HEK293 (cell line): ENCODE results near the gene AADACL2.

ENCODE experiments used
- CTCF ChIA-PET: fragments of 350-600 bp; formaldehyde crosslinking; extraction: SDS; loops from one replicate; lab custom pipeline; 2021; ENCODE audit warnings: antibody characterized with exemption; lab: Yijun Ruan, JAX
- POLR2A ChIA-PET: fragments of 300-600 bp; formaldehyde crosslinking; extraction: SDS; loops from one replicate; lab custom pipeline; 2020; ENCODE audit warnings: antibody characterized with exemption, inconsistent platforms; lab: Yijun Ruan, JAX
- H3K27ac ChIP-seq: fragments of 200-500 bp; sonication (Bioruptor generic); 2 replicates; pipeline ENCODE4 v1.5.1; 2014; ENCODE audit warnings: low read depth, low read length, control low read depth, inconsistent platforms; ENCODE audit errors: extremely low read depth
- H3K36me3 ChIP-seq, 2 experiments: fragments of 200-500 bp in 1 of 2; sonication (Bioruptor generic) in 1 of 2; 1 replicate in 1 of 2; 2 replicates in 1 of 2; pipeline ENCODE4 v1.5.1; 2014 to 2017; ENCODE audit warnings: inconsistent platforms in 2 of 2, low read length in 2 of 2; ENCODE audit not compliant: control insufficient read depth in 2 of 2, insufficient read depth in 1 of 2
- H3K4me1 ChIP-seq: fragments of 200-500 bp; sonication (Bioruptor generic); 2 replicates; pipeline ENCODE4 v1.5.1; 2014; ENCODE audit warnings: mild to moderate bottlenecking, low read length, inconsistent platforms; ENCODE audit not compliant: control insufficient read depth, insufficient read depth
- H3K4me3 ChIP-seq: 2 replicates; pipeline ENCODE4 v1.5.1; 2011; ENCODE audit warnings: low read depth, mild to moderate bottlenecking, control low read depth, low read length, moderate library complexity
- H3K9me3 ChIP-seq: fragments of 200-500 bp; sonication (Bioruptor generic); 2 replicates; pipeline ENCODE4 v1.5.1; 2014; ENCODE audit warnings: low read depth, low read length, inconsistent platforms; ENCODE audit not compliant: control insufficient read depth, insufficient read depth
- AEBP2 ChIP-seq: fragments of 450-650 bp; formaldehyde crosslinking; IDR thresholded peaks from 2 replicates; pipeline ENCODE4 v1.5.1; 2016; ENCODE audit warnings: missing biosample characterization, missing genetic modification characterization, borderline replicate concordance
- ELK4 ChIP-seq: IDR thresholded peaks from 2 replicates; pipeline ENCODE4 v1.6.1; 2011; ENCODE audit warnings: mild to moderate bottlenecking, low read depth, low read length, borderline replicate concordance
- HOXA7 ChIP-seq: sonication (generic); formaldehyde crosslinking; IDR thresholded peaks from 2 replicates; pipeline ENCODE4 v1.8.1; 2022; ENCODE audit warnings: missing genetic modification reagents, borderline replicate concordance
- KLF10 ChIP-seq: fragments of 450-650 bp; IDR thresholded peaks from 2 replicates; pipeline ENCODE4 v1.5.1; 2018; ENCODE audit warnings: missing biosample characterization, mild to moderate bottlenecking, missing genetic modification characterization
- MEIS1 ChIP-seq: sonication (generic); formaldehyde crosslinking; IDR thresholded peaks from 2 replicates; pipeline ENCODE4 v1.8.1; 2022; ENCODE audit warnings: missing genetic modification reagents, mild to moderate bottlenecking, borderline replicate concordance
- REPIN1 ChIP-seq: fragments of 450-650 bp; formaldehyde crosslinking; IDR thresholded peaks from 2 replicates; pipeline ENCODE4 v1.5.1; 2017; ENCODE audit warnings: missing biosample characterization, missing genetic modification characterization, low read depth
- REST ChIP-seq: fragments of 450-650 bp; formaldehyde crosslinking; IDR thresholded peaks from 2 replicates; pipeline ENCODE4 v1.5.1; 2016; ENCODE audit warnings: missing biosample characterization, missing genetic modification characterization
- TCF7L2 ChIP-seq: IDR thresholded peaks from 2 replicates; pipeline ENCODE4 v1.6.1; 2011; ENCODE audit warnings: low read depth, mild to moderate bottlenecking, inconsistent platforms, low read length, moderate library complexity, borderline replicate concordance
- WT1 ChIP-seq: fragments of 450-650 bp; formaldehyde crosslinking; IDR thresholded peaks from 2 replicates; pipeline ENCODE4 v1.5.1; 2016; ENCODE audit warnings: missing biosample characterization, missing genetic modification characterization
- ZBTB21 ChIP-seq: fragments of 450-650 bp; formaldehyde crosslinking; IDR thresholded peaks from 2 replicates; pipeline ENCODE4 v1.5.1; 2017; ENCODE audit warnings: missing biosample characterization, missing genetic modification characterization
- ZBTB26 ChIP-seq: fragments of 450-650 bp; formaldehyde crosslinking; optimal IDR thresholded peaks from 2 replicates; pipeline ENCODE3; 2016; ENCODE audit warnings: missing biosample characterization, mild to moderate bottlenecking, missing genetic modification characterization
- ZBTB48 ChIP-seq: fragments of 450-650 bp; formaldehyde crosslinking; IDR thresholded peaks from 2 replicates; pipeline ENCODE4 v1.5.1; 2016; ENCODE audit warnings: missing biosample characterization, missing genetic modification characterization
- ZBTB6 ChIP-seq: fragments of 450-650 bp; formaldehyde crosslinking; IDR thresholded peaks from 2 replicates; pipeline ENCODE4 v1.5.1; 2017; ENCODE audit warnings: missing biosample characterization, missing genetic modification characterization
- ZIC2 ChIP-seq: fragments of 450-650 bp; formaldehyde crosslinking; IDR thresholded peaks from 2 replicates; pipeline ENCODE4 v1.5.1; 2016; ENCODE audit warnings: missing biosample characterization, missing genetic modification characterization
- ZNF112 ChIP-seq: fragments of 450-650 bp; formaldehyde crosslinking; IDR thresholded peaks from 2 replicates; pipeline ENCODE4 v1.5.0; 2017; ENCODE audit warnings: missing biosample characterization, missing genetic modification characterization
- ZNF132 ChIP-seq: fragments of 450-650 bp; formaldehyde crosslinking; IDR thresholded peaks from 2 replicates; pipeline ENCODE4 v1.5.1; 2017; ENCODE audit warnings: missing biosample characterization, missing genetic modification characterization, borderline replicate concordance
- ZNF23 ChIP-seq: fragments of 450-650 bp; formaldehyde crosslinking; IDR thresholded peaks from 2 replicates; pipeline ENCODE4 v1.5.1; 2016; ENCODE audit warnings: missing biosample characterization, missing genetic modification characterization, borderline replicate concordance
- ZNF391 ChIP-seq: fragments of 450-650 bp; formaldehyde crosslinking; IDR thresholded peaks from 2 replicates; pipeline ENCODE4 v1.5.1; 2016; ENCODE audit warnings: low read depth, missing biosample characterization, missing genetic modification characterization, borderline replicate concordance
- ZNF544 ChIP-seq: fragments of 450-650 bp; formaldehyde crosslinking; IDR thresholded peaks from 2 replicates; pipeline ENCODE4 v1.5.0; 2017; ENCODE audit warnings: missing biosample characterization, missing genetic modification characterization
- ZNF768 ChIP-seq: fragments of 450-650 bp; formaldehyde crosslinking; IDR thresholded peaks from 2 replicates; pipeline ENCODE4 v1.5.1; 2018; ENCODE audit warnings: missing biosample characterization, mild to moderate bottlenecking, missing genetic modification characterization
- ZNF791 ChIP-seq: fragments of 450-650 bp; formaldehyde crosslinking; IDR thresholded peaks from 2 replicates; pipeline ENCODE4 v1.5.1; 2016; ENCODE audit warnings: missing biosample characterization, missing genetic modification characterization
- ZSCAN18 ChIP-seq: fragments of 450-650 bp; formaldehyde crosslinking; IDR thresholded peaks from 2 replicates; pipeline ENCODE4 v1.5.1; 2016; ENCODE audit warnings: missing biosample characterization, missing genetic modification characterization

The AADACL2 gene

GRCh38 chr3:151774235-151774634 lies 40.5 kb downstream of the AADACL2 start:
- no peak overlapping the region for H3K27ac ChIP-seq
- POLR2A ChIA-PET = no interaction called here
- no peaks in the 10 kb centered on the region for H3K9me3 ChIP-seq
- TF ChIP-seq MEIS1 = no peak
- no peak for TF ChIP-seq ZNF112 (tag by site-specific recombination)
- TF ChIP-seq, all 188 proteins: peak for 0
- CTCF ChIA-PET = no interaction called here
- H3K4me3 ChIP-seq = no peak overlapping the region
- no peaks in the 10 kb centered on the region for H3K4me1 ChIP-seq
- H3K36me3 ChIP-seq = no peaks in the 10 kb centered on the region

GRCh38 chr3:151774910-151775309 lies 41.2 kb downstream of the AADACL2 start:
- ChIA-PET CTCF (no interaction called here), POLR2A (no interaction called here)
- H3K36me3 ChIP-seq = no peaks in the 10 kb centered on the region
- no peaks in the 10 kb centered on the region for H3K9me3 ChIP-seq
- no peak overlapping the region for H3K4me3 ChIP-seq
- TF ChIP-seq ZBTB26 (tag by site-specific recombination) = no peak
- no peak for TF ChIP-seq ZNF23
- TF ChIP-seq AEBP2 (tag by site-specific recombination) = no peak
- no peak for TF ChIP-seq ZSCAN18 (tag by site-specific recombination)
- no peak for TF ChIP-seq ZNF791
- no peak for TF ChIP-seq WT1 (tag by site-specific recombination)
- TF ChIP-seq ZBTB6 (tag by site-specific recombination) = no peak
- TF ChIP-seq ZNF391 (tag by site-specific recombination) = no peak
- TF ChIP-seq TCF7L2 = no peak
- no peak for TF ChIP-seq ZBTB21 (tag by site-specific recombination)
- no peak for TF ChIP-seq ZNF544 (tag by site-specific recombination)
- TF ChIP-seq KLF10 (tag by site-specific recombination) = no peak
- no peak for TF ChIP-seq ZNF768
- no peak for TF ChIP-seq ZIC2 (tag by site-specific recombination)
- no peak for TF ChIP-seq ZBTB48 (tag by site-specific recombination)
- no peak for TF ChIP-seq REPIN1 (tag by site-specific recombination)
- TF ChIP-seq ELK4 = no peak
- TF ChIP-seq ZNF132 (tag by site-specific recombination) = no peak
- TF ChIP-seq HOXA7 (CRISPR knock-in tag) = no peak
- TF ChIP-seq REST (tag by site-specific recombination) = no peak
- no peak overlapping the region for H3K27ac ChIP-seq
- no peaks in the 10 kb centered on the region for H3K4me1 ChIP-seq
